ENCODE measurements around the gene H6PD.
"Not testable (repeated sequence)": the region's sequence is repeated elsewhere in the genome, so short reads cannot be mapped to it uniquely, and the experiment has no call there.

Gene H6PD

GRCh38 chr1:9294910-9295636 lies 60.5 kb downstream of the H6PD start:
- Histone ChIP-seq H3K9ac (ENCODE audit: low read length) (no peak overlapping the region), H3K36me3 (ENCODE audit: control insufficient read depth, insufficient read depth, low read length) (no peaks in the 10 kb centered on the region), H3K4me1 (ENCODE audit: control insufficient read depth, insufficient read depth, low read length) (peaks cover 20% of the 10 kb centered on the region), H3K4me3 (ENCODE audit: low read length) (peak overlapping the region; percentile 91), H3K27ac (ENCODE audit: low read depth, low read length) (peak overlapping the region; percentile 84), H3K27me3 (ENCODE audit: control insufficient read depth, insufficient read depth, low read length) (no peaks in the 10 kb centered on the region)

- no peak overlapping the region for H3K27ac ChIP-seq (ENCODE audit: low read depth, low read length)
- H3K36me3 ChIP-seq (ENCODE audit: control insufficient read depth, insufficient read depth, low read length), result peaks cover 2% of the 10 kb centered on the region
- no peak overlapping the region for H3K9ac ChIP-seq (ENCODE audit: low read length)
- H3K4me3 ChIP-seq (ENCODE audit: low read length), result no peak overlapping the region
- peaks cover 22% of the 10 kb centered on the region for H3K4me1 ChIP-seq (ENCODE audit: control insufficient read depth, insufficient read depth, low read length)
- no peaks in the 10 kb centered on the region for H3K27me3 ChIP-seq (ENCODE audit: control insufficient read depth, insufficient read depth, low read length)
These were observed 61.3 kb downstream of the H6PD start for GRCh38 chr1:9295884-9296283.

- Histone ChIP-seq H3K27me3 (ENCODE audit: control insufficient read depth, insufficient read depth, low read length) (no peaks in the 10 kb centered on the region), H3K36me3 (ENCODE audit: control insufficient read depth, insufficient read depth, low read length) (peaks cover 2% of the 10 kb centered on the region), H3K4me3 (ENCODE audit: low read length) (no peak overlapping the region), H3K4me1 (ENCODE audit: control insufficient read depth, insufficient read depth, low read length) (peaks cover 22% of the 10 kb centered on the region), H3K27ac (ENCODE audit: low read depth, low read length) (no peak overlapping the region), H3K9ac (ENCODE audit: low read length) (no peak overlapping the region)
These were observed 62.3 kb downstream of the H6PD start for GRCh38 chr1:9296850-9297249.

- Histone ChIP-seq H3K4me1 (ENCODE audit: control insufficient read depth, insufficient read depth, low read length) (peaks cover 29% of the 10 kb centered on the region), H3K27ac (ENCODE audit: low read depth, low read length) (no peak overlapping the region), H3K9ac (ENCODE audit: low read length) (no peak overlapping the region), H3K36me3 (ENCODE audit: control insufficient read depth, insufficient read depth, low read length) (peaks cover 2% of the 10 kb centered on the region), H3K4me3 (ENCODE audit: low read length) (no peak overlapping the region), H3K27me3 (ENCODE audit: control insufficient read depth, insufficient read depth, low read length) (no peaks in the 10 kb centered on the region)
These were observed 63.3 kb downstream of the H6PD start for GRCh38 chr1:9297831-9298230.

GRCh38 chr1:9298282-9298681 lies 63.7 kb downstream of the H6PD start:
- H3K36me3 ChIP-seq (ENCODE audit: control insufficient read depth, insufficient read depth, low read length), result peaks cover 2% of the 10 kb centered on the region
- H3K4me1 ChIP-seq (ENCODE audit: control insufficient read depth, insufficient read depth, low read length), result peaks cover 34% of the 10 kb centered on the region
- H3K27ac ChIP-seq (ENCODE audit: low read depth, low read length), result no peak overlapping the region
- H3K27me3 ChIP-seq (ENCODE audit: control insufficient read depth, insufficient read depth, low read length), result no peaks in the 10 kb centered on the region
- H3K4me3 ChIP-seq (ENCODE audit: low read length), result no peak overlapping the region
- no peak overlapping the region for H3K9ac ChIP-seq (ENCODE audit: low read length)

- not testable (repeated sequence) for H3K36me3 ChIP-seq (ENCODE audit: control insufficient read depth, insufficient read depth, low read length); H3K9ac ChIP-seq (ENCODE audit: low read length); H3K27me3 ChIP-seq (ENCODE audit: control insufficient read depth, insufficient read depth, low read length); H3K4me3 ChIP-seq (ENCODE audit: low read length); H3K27ac ChIP-seq (ENCODE audit: low read depth, low read length)
- peaks cover 31% of the 10 kb centered on the region for H3K4me1 ChIP-seq (ENCODE audit: control insufficient read depth, insufficient read depth, low read length)
These were observed 65.3 kb downstream of the H6PD start for GRCh38 chr1:9299571-9300541.

- H3K36me3 ChIP-seq (ENCODE audit: control insufficient read depth, insufficient read depth, low read length), result peaks cover 2% of the 10 kb centered on the region
- H3K4me1 ChIP-seq (ENCODE audit: control insufficient read depth, insufficient read depth, low read length), result peaks cover 26% of the 10 kb centered on the region
- no peak overlapping the region for H3K9ac ChIP-seq (ENCODE audit: low read length)
- H3K27me3 ChIP-seq (ENCODE audit: control insufficient read depth, insufficient read depth, low read length), result no peaks in the 10 kb centered on the region
- no peak overlapping the region for H3K4me3 ChIP-seq (ENCODE audit: low read length)
- no peak overlapping the region for H3K27ac ChIP-seq (ENCODE audit: low read depth, low read length)
These were observed 66.0 kb downstream of the H6PD start for GRCh38 chr1:9300573-9300972.

GRCh38 chr1:9302745-9303524 lies 68.4 kb downstream of the H6PD start:
- Histone ChIP-seq H3K4me1 (ENCODE audit: control insufficient read depth, insufficient read depth, low read length) (peaks cover 21% of the 10 kb centered on the region), H3K36me3 (ENCODE audit: control insufficient read depth, insufficient read depth, low read length) (peaks cover 2% of the 10 kb centered on the region), H3K4me3 (ENCODE audit: low read length) (no peak overlapping the region), H3K27ac (ENCODE audit: low read depth, low read length) (peak overlapping the region; percentile 27), H3K9ac (ENCODE audit: low read length) (no peak overlapping the region), H3K27me3 (ENCODE audit: control insufficient read depth, insufficient read depth, low read length) (no peaks in the 10 kb centered on the region)

- no peak overlapping the region for H3K9ac ChIP-seq (ENCODE audit: low read length)
- H3K4me1 ChIP-seq (ENCODE audit: control insufficient read depth, insufficient read depth, low read length), result peaks cover 21% of the 10 kb centered on the region
- H3K27ac ChIP-seq (ENCODE audit: low read depth, low read length), result no peak overlapping the region
- no peak overlapping the region for H3K4me3 ChIP-seq (ENCODE audit: low read length)
- H3K36me3 ChIP-seq (ENCODE audit: control insufficient read depth, insufficient read depth, low read length), result peaks cover 2% of the 10 kb centered on the region
- H3K27me3 ChIP-seq (ENCODE audit: control insufficient read depth, insufficient read depth, low read length), result no peaks in the 10 kb centered on the region
These were observed 69.3 kb downstream of the H6PD start for GRCh38 chr1:9303916-9304315.

GRCh38 chr1:9305216-9305615 lies 70.6 kb downstream of the H6PD start:
- Histone ChIP-seq H3K27me3 (ENCODE audit: control insufficient read depth, insufficient read depth, low read length) (no peaks in the 10 kb centered on the region), H3K27ac (ENCODE audit: low read depth, low read length) (no peak overlapping the region), H3K36me3 (ENCODE audit: control insufficient read depth, insufficient read depth, low read length) (peaks cover 2% of the 10 kb centered on the region), H3K4me1 (ENCODE audit: control insufficient read depth, insufficient read depth, low read length) (peaks cover 18% of the 10 kb centered on the region), H3K4me3 (ENCODE audit: low read length) (no peak overlapping the region), H3K9ac (ENCODE audit: low read length) (no peak overlapping the region)

- Histone ChIP-seq H3K36me3 (ENCODE audit: control insufficient read depth, insufficient read depth, low read length) (no peaks in the 10 kb centered on the region), H3K27me3 (ENCODE audit: control insufficient read depth, insufficient read depth, low read length) (no peaks in the 10 kb centered on the region), H3K27ac (ENCODE audit: low read depth, low read length) (no peak overlapping the region), H3K4me1 (ENCODE audit: control insufficient read depth, insufficient read depth, low read length) (peaks cover 18% of the 10 kb centered on the region), H3K4me3 (ENCODE audit: low read length) (no peak overlapping the region), H3K9ac (ENCODE audit: low read length) (no peak overlapping the region)
These were observed 71.4 kb downstream of the H6PD start for GRCh38 chr1:9306006-9306405.

- Histone ChIP-seq H3K9ac (ENCODE audit: low read length) (no peak overlapping the region), H3K27me3 (ENCODE audit: control insufficient read depth, insufficient read depth, low read length) (no peaks in the 10 kb centered on the region), H3K27ac (ENCODE audit: low read depth, low read length) (no peak overlapping the region), H3K4me3 (ENCODE audit: low read length) (no peak overlapping the region), H3K36me3 (ENCODE audit: control insufficient read depth, insufficient read depth, low read length) (no peaks in the 10 kb centered on the region), H3K4me1 (ENCODE audit: control insufficient read depth, insufficient read depth, low read length) (peaks cover 20% of the 10 kb centered on the region)
These were observed 72.7 kb downstream of the H6PD start for GRCh38 chr1:9307303-9307702.

Measured in rectal smooth muscle tissue (tissue), 1 donor.